ELF-1 (cell line): ENCODE results near the gene COX14.
"Not testable (repeated sequence)": the region's sequence is repeated elsewhere in the genome, so short reads cannot be mapped to it uniquely, and the experiment has no call there.

ENCODE experiments used
- DNase-seq: peaks from one replicate; pipeline ENCODE4 v3.0.0-alpha.2; 2016; ENCODE audit warnings: low read depth, low spot score

Gene COX14

GRCh38 chr12:50107416-50108268 lies 4.4 kb upstream of the COX14 start:
- DNase-seq = no peak

DNA sequence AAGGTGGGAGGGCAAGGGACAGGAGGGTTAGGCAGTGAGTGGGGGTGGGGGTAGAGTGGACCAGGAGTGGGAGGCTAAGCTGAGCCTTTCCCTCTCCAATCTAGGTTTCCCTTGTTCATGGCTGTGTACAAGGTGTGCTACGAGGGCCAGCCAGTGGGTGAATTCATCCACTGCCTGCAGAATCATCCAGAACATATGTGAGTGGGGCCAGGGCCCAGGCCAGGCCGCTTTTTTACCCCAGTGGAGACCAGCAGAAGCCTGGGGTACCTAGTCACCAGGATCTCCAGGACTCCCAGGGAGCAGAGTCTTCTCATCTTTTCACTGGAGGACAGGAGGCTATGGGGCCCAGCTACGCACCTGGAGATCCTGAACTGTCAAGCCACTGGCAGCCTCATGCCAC lies 2.7 kb upstream of the COX14 start:
- no peak for DNase-seq

DNA sequence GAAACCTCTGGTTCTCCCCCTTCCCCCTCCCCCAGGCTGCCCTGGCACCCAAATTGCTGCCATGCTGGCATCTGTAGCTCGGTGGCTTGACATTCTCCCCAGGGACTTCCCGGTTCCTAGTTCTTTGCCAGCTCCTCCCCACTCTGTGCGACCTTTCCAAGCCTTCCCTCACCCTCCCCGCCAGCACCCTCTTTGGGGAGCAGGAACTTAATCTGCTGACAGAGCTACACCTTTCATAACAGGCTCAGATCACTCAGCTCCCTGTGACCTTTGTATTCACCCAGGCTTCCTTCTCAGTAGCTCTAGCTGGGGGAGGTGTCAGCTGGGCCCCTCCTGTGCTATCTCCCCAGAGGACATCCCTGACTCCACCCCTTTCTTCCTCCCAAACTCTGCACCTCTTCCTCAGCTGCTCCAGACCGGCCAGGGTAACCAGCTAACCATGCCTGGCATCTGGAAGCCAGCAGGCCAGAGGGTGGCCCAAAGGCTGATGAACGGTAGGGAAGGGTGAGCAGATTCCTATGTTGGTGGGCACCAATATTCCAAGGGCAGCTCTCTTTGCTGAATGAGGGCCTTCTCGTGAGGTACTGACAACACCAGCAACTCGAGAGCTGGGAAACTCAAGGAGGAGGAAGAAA lies 1.8 kb upstream of the COX14 start:
- peak; percentile 29 for DNase-seq

DNA sequence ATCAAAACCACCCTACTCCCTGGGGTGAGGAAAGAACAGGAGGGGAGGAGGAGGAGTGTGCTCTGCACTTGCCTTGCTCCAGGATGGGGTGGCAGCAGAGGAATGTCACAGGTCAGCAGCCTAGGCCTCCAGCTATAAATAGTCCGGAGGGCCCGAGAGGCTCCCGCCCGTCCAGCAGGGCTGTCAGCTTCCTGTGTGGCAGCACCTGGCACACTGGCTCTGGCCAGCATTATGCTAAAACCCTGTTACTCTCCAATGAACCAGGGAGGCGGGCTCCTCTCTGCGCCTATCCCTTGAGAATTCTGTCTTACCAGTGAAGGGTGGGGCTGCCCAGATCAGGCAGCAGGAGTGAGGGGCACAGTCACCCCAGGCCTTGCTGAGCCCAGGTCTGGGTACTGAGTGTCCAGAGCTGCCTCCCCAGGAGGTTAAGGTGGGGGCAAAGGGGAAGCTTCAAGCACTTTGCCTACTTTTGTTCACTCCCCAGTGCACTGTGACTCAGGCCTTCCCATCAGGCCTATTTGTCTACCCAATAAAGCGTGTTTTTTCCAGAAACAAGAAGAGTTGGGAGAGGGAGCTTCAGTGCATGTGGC lies 1.2 kb upstream of the COX14 start:
- peak; percentile 84 for DNase-seq

DNA sequence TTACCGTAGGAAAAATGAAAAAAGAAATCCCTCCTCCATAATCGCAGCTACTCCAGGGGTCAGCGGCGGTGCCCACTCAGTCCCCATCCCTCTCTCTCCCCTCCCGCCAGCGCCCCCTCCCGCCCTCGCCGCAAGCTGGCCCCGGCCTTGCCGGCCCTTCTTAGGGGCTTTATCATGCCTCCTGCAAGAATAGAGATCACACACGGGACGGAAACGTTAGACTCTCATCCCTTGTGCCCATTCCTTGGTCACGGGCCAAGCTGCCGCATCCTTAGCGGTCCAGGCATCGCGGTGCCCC lies 692 bp upstream of the COX14 start:
- no peak for DNase-seq

- DNase-seq = peak; percentile 11
Observed at GRCh38 chr12:50112456-50113218, 601 bp downstream of the COX14 start.

DNA sequence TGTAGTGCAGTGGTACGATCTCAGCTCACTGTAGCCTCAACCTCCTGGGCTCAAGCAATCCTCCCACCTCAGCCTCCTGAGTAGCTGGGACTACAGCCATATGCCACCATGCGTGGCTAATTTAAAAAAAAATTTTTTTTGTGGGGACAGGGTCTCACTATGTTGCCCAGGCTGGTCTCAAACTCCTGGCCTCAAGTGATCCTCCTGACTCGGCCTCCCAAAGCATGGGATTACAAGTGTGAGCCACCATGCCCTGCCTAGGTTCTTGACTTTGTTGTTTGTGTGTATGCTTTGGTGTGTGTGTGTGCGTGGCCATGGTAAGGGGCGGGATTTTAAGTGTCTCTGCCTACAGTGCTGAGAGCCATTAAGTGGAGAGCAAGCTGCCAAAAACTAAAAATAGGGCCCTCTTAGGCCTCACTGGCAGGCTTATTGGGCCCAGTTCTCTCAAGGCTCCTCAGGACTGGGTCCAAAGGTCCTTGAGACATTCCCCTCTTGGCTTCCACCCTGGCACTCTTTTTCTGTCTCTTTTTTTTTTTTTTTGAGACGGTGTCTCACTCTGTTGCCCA lies 5.1 kb downstream of the COX14 start:
- DNase-seq = no peak

DNA sequence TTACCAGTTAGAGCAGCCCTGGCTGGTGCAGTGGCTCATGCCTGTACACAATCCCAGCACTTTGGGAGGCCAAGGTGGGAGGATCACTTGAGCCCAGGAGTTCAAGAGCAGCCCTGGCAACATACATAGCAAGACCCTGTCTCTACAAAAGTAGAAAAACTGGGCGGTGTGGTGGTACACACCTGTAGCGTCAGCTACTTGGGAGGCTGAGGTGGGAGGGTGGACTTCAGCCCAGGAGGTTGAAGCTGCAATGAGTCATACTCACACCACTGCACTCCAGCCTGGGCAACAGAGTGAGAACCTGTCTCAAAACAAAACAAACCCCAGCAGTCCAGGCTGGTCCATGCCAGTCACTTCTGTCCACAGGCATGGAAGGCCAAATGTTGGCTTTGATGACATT lies 7.4 kb downstream of the COX14 start:
- no peak for DNase-seq

GRCh38 chr12:50120521-50120920 lies 8.5 kb downstream of the COX14 start:
- no peak for DNase-seq

- DNase-seq = no peak
Observed at GRCh38 chr12:50120953-50121352, 8.9 kb downstream of the COX14 start.

DNA sequence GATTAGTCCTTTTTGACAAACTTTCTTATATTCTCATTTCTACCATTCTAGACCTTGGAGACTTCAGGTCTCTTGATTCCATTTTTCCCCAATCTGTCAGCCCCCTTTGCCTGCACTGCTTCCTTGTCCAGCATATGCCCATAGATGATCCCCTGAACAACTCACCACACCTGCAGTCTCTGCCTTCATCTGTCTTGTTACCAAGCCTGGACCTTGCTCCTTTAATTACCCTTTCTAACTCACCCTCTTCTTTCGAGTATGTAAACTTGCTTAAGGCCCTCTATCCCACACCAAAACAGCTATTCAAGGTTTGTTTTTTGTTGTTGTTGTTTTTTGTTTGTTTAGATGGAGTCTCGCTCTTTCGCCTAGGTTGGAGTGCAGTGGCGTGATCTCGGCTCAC lies 9.6 kb downstream of the COX14 start:
- DNase-seq = no peak

GRCh38 chr12:50123203-50123602 lies 11.2 kb downstream of the COX14 start:
- no peak for DNase-seq

- DNase-seq = no peak
Observed at GRCh38 chr12:50127546-50127945, 15.5 kb downstream of the COX14 start.

- no peak for DNase-seq
Observed at GRCh38 chr12:50129290-50129689, 17.3 kb downstream of the COX14 start.

DNA sequence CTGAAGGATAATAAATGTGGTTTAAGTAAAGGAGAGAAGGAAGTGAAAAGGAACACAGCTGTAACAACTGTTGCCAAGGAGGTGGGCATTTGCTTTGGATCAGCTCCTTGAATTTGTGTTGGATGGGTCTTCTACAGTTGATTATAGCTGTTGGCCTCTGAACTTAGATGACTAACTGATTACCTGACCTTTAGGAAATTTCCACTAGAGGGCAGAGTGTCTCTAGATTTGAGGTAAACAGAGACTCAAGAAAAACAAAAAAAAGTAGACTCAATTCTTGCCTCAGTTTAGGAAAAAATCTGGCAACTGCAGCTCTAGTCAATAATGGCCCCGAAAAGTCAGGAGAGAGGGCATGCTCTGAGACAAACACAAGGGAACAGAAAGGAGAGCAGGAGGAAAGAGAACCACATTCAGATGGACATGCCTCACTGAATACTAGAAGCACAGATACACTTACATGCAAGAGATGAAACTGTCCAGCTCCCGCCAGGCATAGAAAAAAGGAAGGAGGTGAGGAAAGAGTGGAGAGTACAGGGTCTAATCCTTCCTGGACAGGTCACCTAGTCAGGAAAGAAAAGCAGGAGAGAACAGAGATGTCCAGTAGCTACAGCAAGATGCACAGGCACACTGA lies 20.6 kb downstream of the COX14 start:
- peak; percentile 21 for DNase-seq

DNA sequence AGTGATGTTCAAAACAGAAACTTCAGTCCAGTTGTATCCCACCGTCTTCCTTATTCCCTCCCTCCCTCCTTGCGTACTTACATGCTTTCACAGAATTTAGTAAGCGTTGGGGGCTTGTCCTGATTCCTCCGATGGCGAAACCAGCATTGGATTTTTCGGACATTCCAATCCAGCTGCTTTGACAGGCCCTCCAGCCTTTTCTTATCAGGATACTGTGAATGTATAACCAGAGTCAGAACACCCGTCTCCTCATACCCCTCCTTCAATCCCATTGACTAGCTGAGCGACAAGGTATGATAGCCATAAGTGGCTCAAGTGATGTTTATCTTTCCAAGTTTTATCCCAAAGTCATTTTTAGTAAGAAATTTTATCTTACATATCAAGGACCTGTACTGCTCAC lies 31.0 kb downstream of the COX14 start:
- DNase-seq = no peak

- no peak for DNase-seq
Observed at GRCh38 chr12:50145439-50145838, 33.4 kb downstream of the COX14 start.

GRCh38 chr12:50147281-50147680 lies 35.2 kb downstream of the COX14 start:
- DNase-seq = no peak

- DNase-seq = not testable (repeated sequence)
Observed at GRCh38 chr12:50148011-50148410, 36.0 kb downstream of the COX14 start.

DNA sequence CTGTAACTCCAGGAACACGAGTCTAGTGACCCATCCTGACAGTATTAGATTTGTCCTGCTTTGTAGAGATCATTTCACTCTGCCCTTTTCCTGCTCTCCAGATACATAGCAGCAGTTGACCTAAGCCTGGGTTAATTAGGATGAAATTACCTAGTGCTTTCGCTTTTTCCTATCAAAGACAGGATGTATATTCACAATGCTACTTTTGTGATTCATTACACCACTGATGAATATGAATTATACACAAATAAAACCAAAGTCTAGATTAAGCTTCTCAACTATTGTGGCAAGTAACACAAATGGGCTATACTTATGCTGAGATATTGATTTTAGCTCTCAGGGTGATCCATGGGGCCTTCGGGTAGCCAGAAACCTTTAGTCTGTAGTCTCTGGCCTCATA lies 37.3 kb downstream of the COX14 start:
- no peak for DNase-seq

DNA sequence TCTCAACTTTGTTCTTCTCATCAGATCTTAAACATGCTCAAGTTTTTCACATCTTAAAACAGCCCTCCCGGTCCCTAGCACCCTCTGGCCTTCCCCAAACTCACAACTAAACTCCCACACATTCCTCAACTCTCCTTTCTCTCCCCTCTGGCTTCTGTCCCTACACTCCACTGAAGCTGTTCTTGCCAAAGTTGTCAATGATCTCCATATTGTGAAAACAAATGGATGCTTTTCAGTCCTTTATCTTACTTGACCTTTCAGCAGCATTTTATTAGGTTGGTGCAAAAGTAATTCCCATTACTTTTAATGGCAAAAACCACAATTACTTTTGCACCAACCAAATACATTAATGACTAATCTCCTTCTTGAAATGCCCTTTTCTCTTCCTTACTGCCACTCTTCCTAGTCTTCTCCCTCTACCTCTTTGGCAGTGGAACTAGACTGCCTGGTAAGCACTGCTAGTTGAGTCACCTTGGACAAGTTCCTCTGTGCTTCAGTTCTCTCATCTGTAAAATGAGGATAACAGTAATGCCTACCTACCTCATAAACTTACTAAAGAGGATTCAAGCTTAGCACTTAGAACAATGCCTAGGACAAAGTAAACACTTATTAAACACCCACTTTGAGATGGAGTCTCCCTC lies 39.1 kb downstream of the COX14 start:
- DNase-seq = no peak
